Measurements from ENCODE around the gene ENTREP1.

DNA sequence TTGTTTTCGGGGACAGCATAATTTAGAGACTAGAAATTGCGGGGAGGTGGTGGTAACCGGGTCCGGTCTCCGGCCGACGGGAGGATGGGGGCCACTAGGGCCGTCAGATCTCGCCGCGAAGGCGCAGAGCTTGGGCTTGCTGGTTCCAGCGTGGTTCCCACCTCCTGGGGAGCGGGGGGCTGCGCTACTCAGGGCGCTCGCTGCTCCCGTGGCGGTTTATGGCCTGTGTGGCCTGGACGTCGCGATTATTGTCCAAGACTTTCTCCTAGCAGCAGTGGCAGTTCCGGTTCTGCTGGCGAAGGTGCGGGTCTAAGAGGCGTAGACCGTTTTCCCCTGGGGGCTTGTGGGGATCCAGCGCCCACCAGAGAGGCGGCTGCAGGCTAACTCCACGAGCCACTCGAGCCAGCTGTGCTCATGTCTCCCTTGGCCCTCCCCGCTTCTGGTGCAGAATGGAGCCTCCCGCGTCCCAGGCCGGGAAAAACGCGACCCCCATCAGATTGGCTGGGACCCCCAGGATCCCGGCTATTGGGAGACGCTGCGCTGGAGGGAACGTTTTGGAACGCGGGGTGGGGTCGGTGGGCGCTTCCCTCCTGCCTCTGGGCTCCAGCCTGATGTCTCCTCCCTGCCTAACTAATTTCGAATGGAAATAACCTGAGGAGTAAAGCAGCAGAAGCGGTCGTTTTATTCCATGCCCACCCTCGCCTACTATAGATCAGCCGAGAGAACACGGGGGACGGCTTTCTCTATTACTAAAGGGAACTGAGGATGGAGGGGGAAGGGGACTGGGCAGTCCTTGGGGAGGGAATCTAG, 87.1 kb downstream of the ENTREP1 start:
- no peak for TF ChIP-seq POLR2A (IDR thresholded peaks at IDR 0.05)
- TF ChIP-seq CTCF (IDR thresholded peaks at IDR 0.05 in 8 of 11, conservative IDR thresholded peaks at IDR 0.05 in 3 of 11) = no peak
- TF ChIP-seq POLR2AphosphoS5 (IDR thresholded peaks at IDR 0.05) = no peak
